Psoas muscle (tissue), 8 donors: Measurements from ENCODE around the gene SHISA5. TPM values are rescaled to one million over a fixed set of nuclear protein-coding genes. Genes with fewer than 3 reads are reported as not detected.
A peak's percentile ranks its signal among the peaks of the same experiment; 100 is the strongest.

Experiments used
- ATAC-seq, 4 donors: fragments of 200-7000 bp; cut with Tn5 transposase; one replicate each; pipeline ENCODE4 v1.9.1; 2020; ENCODE audit warnings: moderate library complexity in 3 of 4, mild to moderate bottlenecking in 2 of 4
- DNase-seq, 2 donors: peaks; one replicate each; pipeline ENCODE4 v3.0.0-alpha.2; 2020
- H3K27ac ChIP-seq: fragments of 200-600 bp; one replicate; pipeline ENCODE4 v1.8.0; 2022
- H3K27me3 ChIP-seq, 3 donors: fragments of 200-600 bp in 1 of 3; one replicate each; pipeline versions ENCODE4 v1.6.1 to v1.8.0; 2013 to 2022; ENCODE audit warnings: low read length in 2 of 3, mild to moderate bottlenecking in 2 of 3, moderate library complexity in 1 of 3; ENCODE audit not compliant: insufficient read depth in 3 of 3
- H3K36me3 ChIP-seq, 2 donors: fragments of 200-600 bp in 1 of 2; one replicate each; pipeline versions ENCODE4 v1.6.1 to v1.8.0; 2013 to 2022; ENCODE audit warnings: low read depth in 1 of 2, mild to moderate bottlenecking in 1 of 2, moderate library complexity in 1 of 2; ENCODE audit not compliant: insufficient read depth in 1 of 2
- H3K4me1 ChIP-seq: fragments of 200-600 bp; one replicate; pipeline ENCODE4 v1.8.0; 2022
- H3K4me3 ChIP-seq: fragments of 200-600 bp; one replicate; pipeline ENCODE4 v1.8.0; 2022; ENCODE audit warnings: mild to moderate bottlenecking
- H3K9me3 ChIP-seq: fragments of 200-600 bp; one replicate; pipeline ENCODE4 v1.8.0; 2022
- WGBS, 3 donors: extraction: QIAGEN DNeasy Blood & Tissue Kit; methylation state at CpG; one replicate each; pipeline versions ENCODE4 v1.1.6 to v1.1.7; 2013; 5-methylcytosine and 5-hydroxymethylcytosine counted together
- intact Hi-C, 2 donors: fragments of 100-400 bp; cut with DNase I; formaldehyde crosslinking; loops; one replicate each; pipeline versions ENCODE4 v1.11.0 to v1.14.2; 2022
- polyA plus RNA-seq, 3 donors: library from polyadenylated mRNA; stranded (reverse); fragments of 200-250 nt; gene quantifications; one replicate each; pipeline ENCODE4 v1.2.3, GENCODE V29; 2013
- total RNA-seq, 4 donors: library from RNA; stranded (reverse); fragmentation: NEBNext Ultra II Directional in 2 of 4; extraction: Animal tissue kit (Norgen Biotek cat#: 25700) in 2 of 4; gene quantifications; one replicate each; pipeline versions ENCODE4 v1.2.1 to v1.2.4, GENCODE V29; 2021 to 2023
- TF ChIP-seq, protein P1 (sequence below): fragments of 200-600 bp; IDR thresholded peaks from one replicate; pipeline ENCODE4 v1.8.0; 2022; ENCODE audit warnings: antibody characterized with exemption
- donor health status: healthy with polysubstance abuse.
- donor health status: DM: no; HTN: no; CAD: no; lungs with moderate emphysema.
- donor health status: Bipolar disorder and iron deficiency.
- donor health status: healthy.
- donor health status: DM: yes; HTN: yes; CAD: no.
- donor health status: DM: no; HTN: no; CAD: no.
- donor health status: DM: no; HTN: no; CAD: no.
- donor health status: DM: yes; HTN: yes; CAD: no.

Gene SHISA5
- total and polyA plus RNA-seq, 7 donors = 16.9 to 34.7 (median 24.3) TPM

DNA sequence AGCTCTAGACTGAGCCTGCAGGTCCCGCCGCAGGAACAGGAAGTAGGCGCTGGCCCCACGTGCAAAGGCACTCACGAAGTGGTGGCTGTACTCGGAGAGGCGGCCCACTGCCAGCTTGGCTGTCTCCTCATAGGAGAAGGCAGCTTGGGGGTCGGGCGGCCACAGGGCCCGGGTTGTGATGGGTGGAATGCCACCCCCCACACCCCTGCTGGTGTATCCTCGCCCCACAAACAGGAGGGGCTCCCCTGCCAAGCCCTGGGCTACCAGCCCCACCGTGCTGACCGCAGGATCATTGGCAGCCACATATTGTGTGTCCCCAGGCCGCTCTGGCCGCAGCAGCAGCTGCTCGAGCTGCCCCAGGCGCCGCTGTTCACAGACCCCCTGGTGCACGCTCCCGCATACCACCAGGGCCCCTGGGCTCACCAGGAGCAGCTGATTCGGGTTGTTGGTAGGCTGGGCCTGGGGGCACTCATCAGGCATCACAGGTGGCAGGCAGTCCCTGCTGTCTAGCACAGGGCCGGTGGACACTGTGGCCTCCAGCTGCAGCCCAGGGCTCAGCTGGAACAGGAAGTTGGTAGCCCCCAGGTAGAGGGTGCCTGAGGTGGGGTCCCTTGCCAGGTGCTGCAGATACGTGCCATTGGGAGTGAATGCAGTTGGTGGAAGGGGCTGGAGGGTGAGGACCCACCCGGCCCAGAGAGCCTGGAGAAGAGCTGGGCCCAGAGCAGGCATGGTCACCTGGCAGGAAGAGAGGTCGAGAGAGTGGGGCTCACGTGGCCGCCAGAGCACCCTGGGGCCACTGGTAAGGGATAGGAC is 79.9 kb downstream of the SHISA5 start:
- Histone ChIP-seq H3K27ac (no peak overlapping the region), H3K4me1 (no peaks in the 10 kb centered on the region), H3K9me3 (no peaks in the 10 kb centered on the region), H3K4me3 (no peak overlapping the region), H3K36me3 (no peaks in the 10 kb centered on the region), H3K27me3 (peaks cover 0 to 38% (median 2%) of the 10 kb centered on the region in 3 donors)
- DNase-seq (peak in 1 of 2 donors; percentile 47), ATAC-seq (peak in 1 of 4 donors; percentile 5)
- TF ChIP-seq, protein P1, sequence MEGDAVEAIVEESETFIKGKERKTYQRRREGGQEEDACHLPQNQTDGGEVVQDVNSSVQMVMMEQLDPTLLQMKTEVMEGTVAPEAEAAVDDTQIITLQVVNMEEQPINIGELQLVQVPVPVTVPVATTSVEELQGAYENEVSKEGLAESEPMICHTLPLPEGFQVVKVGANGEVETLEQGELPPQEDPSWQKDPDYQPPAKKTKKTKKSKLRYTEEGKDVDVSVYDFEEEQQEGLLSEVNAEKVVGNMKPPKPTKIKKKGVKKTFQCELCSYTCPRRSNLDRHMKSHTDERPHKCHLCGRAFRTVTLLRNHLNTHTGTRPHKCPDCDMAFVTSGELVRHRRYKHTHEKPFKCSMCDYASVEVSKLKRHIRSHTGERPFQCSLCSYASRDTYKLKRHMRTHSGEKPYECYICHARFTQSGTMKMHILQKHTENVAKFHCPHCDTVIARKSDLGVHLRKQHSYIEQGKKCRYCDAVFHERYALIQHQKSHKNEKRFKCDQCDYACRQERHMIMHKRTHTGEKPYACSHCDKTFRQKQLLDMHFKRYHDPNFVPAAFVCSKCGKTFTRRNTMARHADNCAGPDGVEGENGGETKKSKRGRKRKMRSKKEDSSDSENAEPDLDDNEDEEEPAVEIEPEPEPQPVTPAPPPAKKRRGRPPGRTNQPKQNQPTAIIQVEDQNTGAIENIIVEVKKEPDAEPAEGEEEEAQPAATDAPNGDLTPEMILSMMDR = no peak
- 48 to 78% (median 50%) methylated on average over 26 to 27 of the region's 27 CpGs for WGBS, 3 donors
- intact Hi-C loops = no loop called here

DNA sequence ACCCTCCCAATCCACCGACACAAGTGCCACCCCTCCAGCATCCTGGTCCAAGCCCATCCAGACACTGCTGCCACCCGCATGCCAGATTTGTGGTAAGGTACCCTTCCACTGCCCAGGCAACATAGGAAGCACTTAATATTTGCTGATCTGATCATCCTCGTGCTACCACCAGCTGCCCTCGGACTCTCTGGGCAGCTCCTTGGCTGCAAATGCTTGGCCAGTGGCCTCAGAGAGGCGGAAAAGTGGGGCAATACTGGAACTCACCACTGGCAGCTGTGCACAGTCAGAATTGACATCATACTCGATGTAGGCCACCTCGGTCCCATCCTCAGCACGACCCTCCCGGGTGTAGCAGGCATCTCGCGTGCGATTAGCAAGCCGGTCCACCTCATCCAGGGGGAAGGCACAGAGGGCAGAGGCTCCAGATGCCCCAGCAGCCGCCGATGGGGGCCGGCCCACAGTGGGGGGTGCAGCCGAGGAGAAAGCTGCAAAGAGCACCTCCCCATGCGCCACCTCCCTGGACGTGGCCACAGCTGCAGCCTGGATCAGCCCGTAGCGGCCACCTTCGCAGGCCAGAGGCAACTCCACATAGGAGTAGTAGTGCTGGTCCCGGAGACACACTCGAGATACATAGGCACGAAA is 80.6 kb downstream of the SHISA5 start:
- peak in 2 of 4 donors; percentile 19 to 34 for ATAC-seq
- H3K9me3 ChIP-seq = no peaks in the 10 kb centered on the region
- no peaks in the 10 kb centered on the region for H3K4me1 ChIP-seq
- no peaks in the 10 kb centered on the region for H3K36me3 ChIP-seq
- TF ChIP-seq, protein P1 = no peak
- no peak for DNase-seq
- intact Hi-C loops = no loop called here
- 41 to 76% (median 45%) methylated on average over 25 of the region's 25 CpGs for WGBS, 3 donors
- peaks cover 0 to 32% (median 1%) of the 10 kb centered on the region in 3 donors for H3K27me3 ChIP-seq
- no peak overlapping the region for H3K27ac ChIP-seq
- no peak overlapping the region for H3K4me3 ChIP-seq

DNA sequence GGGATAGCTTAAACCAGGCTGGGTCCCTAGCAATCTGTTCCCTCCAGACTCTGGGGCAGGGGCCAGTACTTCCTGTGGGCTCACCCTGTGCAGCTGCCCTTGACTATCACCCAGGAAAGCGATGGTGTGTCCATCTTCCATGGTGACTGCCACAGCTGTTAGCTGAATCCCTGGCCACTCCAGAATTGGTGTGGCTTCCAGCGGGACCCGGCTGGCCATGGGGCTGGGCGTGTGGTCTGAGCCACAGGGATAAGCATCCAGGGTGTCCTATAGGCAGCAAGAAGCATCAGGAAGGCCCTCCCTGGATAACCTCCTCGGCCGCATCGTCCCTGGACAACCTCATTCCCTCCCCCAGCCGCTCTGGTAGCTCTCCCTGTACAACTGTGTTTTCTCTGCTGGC is 81.3 kb downstream of the SHISA5 start:
- 53 to 60% (median 57%) methylated on average over 8 of the region's 8 CpGs for WGBS, 3 donors
- DNase-seq = no peak
- ATAC-seq = no peak
- Histone ChIP-seq H3K36me3 (no peaks in the 10 kb centered on the region), H3K4me3 (no peak overlapping the region), H3K4me1 (no peaks in the 10 kb centered on the region), H3K27ac (no peak overlapping the region), H3K9me3 (no peaks in the 10 kb centered on the region), H3K27me3 (peaks cover 0 to 30% (median 1%) of the 10 kb centered on the region in 3 donors)
- TF ChIP-seq, protein P1 = no peak
- intact Hi-C loops = no loop called here

DNA sequence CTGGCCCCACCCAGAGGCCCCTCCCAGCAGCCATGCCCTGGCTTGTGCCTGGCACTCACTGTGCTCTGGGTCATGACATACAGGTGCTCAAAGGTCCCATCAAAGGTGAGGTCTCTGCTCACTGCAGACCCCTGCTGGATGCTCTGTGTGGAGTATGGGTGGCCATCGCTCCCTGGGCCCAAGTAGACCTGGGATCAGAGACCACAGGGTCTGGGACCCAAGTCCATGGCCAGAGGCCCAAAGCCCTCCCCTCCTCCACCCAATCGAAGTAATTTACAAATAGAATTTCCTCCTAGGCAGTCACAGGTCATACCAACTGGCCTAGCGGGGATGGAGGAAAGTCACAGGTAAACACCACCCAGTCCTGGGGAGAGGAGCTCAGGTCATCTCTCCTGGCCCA is 81.7 kb downstream of the SHISA5 start:
- no peaks in the 10 kb centered on the region for H3K36me3 ChIP-seq
- no peaks in the 10 kb centered on the region for H3K4me1 ChIP-seq
- H3K27ac ChIP-seq = no peak overlapping the region
- TF ChIP-seq, protein P1 = no peak
- DNase-seq = no peak
- peaks cover 0 to 30% (median 1%) of the 10 kb centered on the region in 3 donors for H3K27me3 ChIP-seq
- no peak overlapping the region for H3K4me3 ChIP-seq
- H3K9me3 ChIP-seq = no peaks in the 10 kb centered on the region
- 64 to 82% (median 70%) methylated on average over 3 of the region's 3 CpGs for WGBS, 3 donors
- intact Hi-C loops = no loop called here
- no peak for ATAC-seq
